T-helper 9 cell (primary cell): ENCODE data around the gene EXOC4.

Source experiments
- DNase-seq: peaks from one replicate; pipeline ENCODE4 v3.0.0-alpha.2; 2020

The EXOC4 gene

GRCh38 chr7:134014935-134015334 lies 762.1 kb downstream of the EXOC4 start:
- DNase-seq, result no peak

GRCh38 chr7:134016223-134016941 lies 763.5 kb downstream of the EXOC4 start:
- no peak for DNase-seq

GRCh38 chr7:134016942-134017303 lies 764.0 kb downstream of the EXOC4 start:
- no peak for DNase-seq

GRCh38 chr7:134018306-134018705 lies 765.4 kb downstream of the EXOC4 start:
- DNase-seq, result no peak

GRCh38 chr7:134019251-134019650 lies 766.4 kb downstream of the EXOC4 start:
- no peak for DNase-seq

GRCh38 chr7:134021836-134022235 lies 769.0 kb downstream of the EXOC4 start:
- DNase-seq, result no peak

- DNase-seq, result no peak
These were observed 769.5 kb downstream of the EXOC4 start for GRCh38 chr7:134022286-134022911.

- no peak for DNase-seq
These were observed 771.9 kb downstream of the EXOC4 start for GRCh38 chr7:134024739-134025138.

GRCh38 chr7:134028853-134029252 lies 776.0 kb downstream of the EXOC4 start:
- DNase-seq, result no peak

GRCh38 chr7:134029743-134030142 lies 776.9 kb downstream of the EXOC4 start:
- no peak for DNase-seq

GRCh38 chr7:134030460-134030865 lies 777.6 kb downstream of the EXOC4 start:
- DNase-seq, result no peak

- DNase-seq, result no peak
These were observed 779.1 kb downstream of the EXOC4 start for GRCh38 chr7:134031835-134032617.

- no peak for DNase-seq
These were observed 781.8 kb downstream of the EXOC4 start for GRCh38 chr7:134034652-134035051.

- no peak for DNase-seq
These were observed 785.1 kb downstream of the EXOC4 start for GRCh38 chr7:134037991-134038390.

- DNase-seq, result no peak
These were observed 788.1 kb downstream of the EXOC4 start for GRCh38 chr7:134040988-134041387.

GRCh38 chr7:134041477-134041876 lies 788.6 kb downstream of the EXOC4 start:
- no peak for DNase-seq

- no peak for DNase-seq
These were observed 789.4 kb downstream of the EXOC4 start for GRCh38 chr7:134042307-134042706.

GRCh38 chr7:134044682-134045081 lies 791.8 kb downstream of the EXOC4 start:
- no peak for DNase-seq

GRCh38 chr7:134045716-134046115 lies 792.8 kb downstream of the EXOC4 start:
- DNase-seq, result no peak

- no peak for DNase-seq
These were observed 793.8 kb downstream of the EXOC4 start for GRCh38 chr7:134046594-134047128.

GRCh38 chr7:134047675-134048074 lies 794.8 kb downstream of the EXOC4 start:
- DNase-seq, result no peak

- no peak for DNase-seq
These were observed 795.3 kb downstream of the EXOC4 start for GRCh38 chr7:134048166-134048565.

GRCh38 chr7:134051020-134051419 lies 798.1 kb downstream of the EXOC4 start:
- no peak for DNase-seq

GRCh38 chr7:134056816-134057215 lies 803.9 kb downstream of the EXOC4 start:
- no peak for DNase-seq
